SK-N-MC (cell line): ENCODE measurements around the gene RAB12.

ENCODE experiments used
- DNase-seq: peaks from one replicate; pipeline ENCODE4 v3.0.0-alpha.2; 2011; ENCODE audit warnings: low read depth, low spot score
- H3K27ac ChIP-seq: fragments of 200-600 bp; sonication (generic); 2 replicates; pipeline ENCODE4 v1.5.1; 2016; ENCODE audit warnings: mixed run types
- H3K36me3 ChIP-seq: fragments of 200-600 bp; sonication (generic); 2 replicates; pipeline ENCODE4 v1.6.1; 2017; ENCODE audit warnings: antibody characterized with exemption, low read length, mixed read lengths; ENCODE audit not compliant: insufficient read depth
- H3K4me3 ChIP-seq: fragments of 200-600 bp; sonication (generic); 2 replicates; pipeline ENCODE4 v1.5.1; 2016
- H3K9ac ChIP-seq: fragments of 200-600 bp; sonication (generic); 2 replicates; pipeline ENCODE4 v1.8.0; 2017; ENCODE audit warnings: mixed run types, mixed read lengths; ENCODE audit not compliant: insufficient read length
- H3K9me3 ChIP-seq: fragments of 200-600 bp; sonication (generic); 2 replicates; pipeline ENCODE4 v1.6.1; 2017; ENCODE audit warnings: low read depth, mild to moderate bottlenecking, antibody characterized with exemption, low read length, moderate library complexity, mixed read lengths
- EZH2 ChIP-seq: fragments of 200-600 bp; sonication (generic); IDR thresholded peaks from one replicate; pipeline ENCODE4 v1.6.1; 2017; ENCODE audit warnings: antibody characterized with exemption
- FOXP2 ChIP-seq: optimal IDR thresholded peaks from 2 replicates; pipeline ENCODE3; 2011; ENCODE audit warnings: mild to moderate bottlenecking, moderate library complexity; ENCODE audit not compliant: insufficient read depth; ENCODE audit errors: extremely low read length, control extremely low read depth
- POLR2AphosphoS5 ChIP-seq: IDR thresholded peaks from 2 replicates; pipeline ENCODE4 v1.6.1; 2012; ENCODE audit warnings: mild to moderate bottlenecking, low read depth, low read length, borderline replicate concordance

RAB12 gene

DNA sequence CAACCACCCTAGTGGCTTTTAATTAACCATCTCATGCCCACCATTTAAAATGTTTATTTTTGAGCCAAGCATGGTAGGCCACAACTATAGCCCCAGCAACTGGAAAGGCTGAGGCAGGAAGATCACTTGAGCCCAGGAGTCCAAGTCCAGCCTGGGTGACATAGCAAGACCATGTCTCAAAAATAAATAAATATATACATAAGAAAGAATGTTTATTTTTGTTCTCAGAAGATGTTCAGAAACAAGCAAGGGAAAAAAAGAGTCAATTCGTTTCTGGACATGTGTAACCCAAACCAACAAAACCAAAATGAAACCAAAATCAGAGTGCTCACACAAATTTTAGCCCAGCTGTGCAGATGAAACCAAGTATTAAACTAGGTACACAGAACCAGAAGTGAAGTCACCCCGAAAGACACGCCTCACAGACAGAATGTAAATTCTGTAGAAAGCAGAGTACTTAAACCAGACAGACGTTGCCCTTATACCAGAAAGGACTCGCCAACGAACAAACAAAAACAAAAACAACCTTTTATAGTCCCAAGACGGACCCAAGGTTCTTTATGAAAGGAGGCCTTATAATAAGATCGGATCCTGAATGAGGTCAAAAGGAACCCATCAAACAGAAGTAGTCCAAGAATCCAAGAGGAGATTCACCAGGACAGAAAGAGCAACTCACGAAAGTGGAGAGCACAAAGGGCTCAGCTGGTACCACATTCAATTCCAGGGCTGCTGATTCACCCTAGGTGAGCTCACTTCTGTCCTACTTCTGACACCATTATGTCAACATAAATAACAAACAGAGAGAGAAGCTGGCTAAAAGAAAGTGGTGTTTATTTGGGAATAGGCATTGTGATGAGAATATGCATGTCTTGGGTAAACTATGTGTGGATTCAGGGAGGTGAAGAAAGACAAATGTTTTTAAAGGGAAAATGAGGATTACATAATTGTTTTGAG lies 64.3 kb downstream of the RAB12 start:
- no peaks in the 10 kb centered on the region for H3K9me3 ChIP-seq
- no peak for DNase-seq
- TF ChIP-seq FOXP2, result no peak
- no peak for TF ChIP-seq EZH2
- TF ChIP-seq POLR2AphosphoS5, result no peak
- no peak overlapping the region for H3K9ac ChIP-seq
- no peak overlapping the region for H3K4me3 ChIP-seq
- H3K36me3 ChIP-seq, result no peaks in the 10 kb centered on the region
- no peak overlapping the region for H3K27ac ChIP-seq

DNA sequence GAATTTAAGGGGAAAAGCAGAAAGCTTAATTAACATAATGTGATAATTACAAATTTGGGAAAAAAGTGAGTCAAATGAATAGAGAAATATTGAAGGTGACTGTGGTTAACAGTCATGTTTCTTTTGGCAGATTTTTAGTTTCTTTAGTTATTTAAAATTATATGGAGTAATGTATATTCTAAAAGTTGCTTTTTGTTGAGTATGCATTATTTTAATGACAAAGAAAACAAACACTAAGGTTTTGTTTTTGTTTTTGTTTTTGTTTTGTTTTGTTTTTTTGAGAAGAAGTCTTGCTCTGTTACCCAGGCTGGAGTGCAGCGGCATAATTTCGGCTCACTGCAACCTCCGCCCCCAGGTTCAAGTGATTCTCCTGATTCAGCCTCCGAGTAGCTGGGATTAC lies 65.8 kb downstream of the RAB12 start:
- no peak for DNase-seq
- no peak overlapping the region for H3K9ac ChIP-seq
- H3K27ac ChIP-seq, result no peak overlapping the region
- H3K9me3 ChIP-seq, result no peaks in the 10 kb centered on the region
- no peak for TF ChIP-seq EZH2
- TF ChIP-seq POLR2AphosphoS5, result no peak
- no peak for TF ChIP-seq FOXP2
- no peak overlapping the region for H3K4me3 ChIP-seq
- no peaks in the 10 kb centered on the region for H3K36me3 ChIP-seq

DNA sequence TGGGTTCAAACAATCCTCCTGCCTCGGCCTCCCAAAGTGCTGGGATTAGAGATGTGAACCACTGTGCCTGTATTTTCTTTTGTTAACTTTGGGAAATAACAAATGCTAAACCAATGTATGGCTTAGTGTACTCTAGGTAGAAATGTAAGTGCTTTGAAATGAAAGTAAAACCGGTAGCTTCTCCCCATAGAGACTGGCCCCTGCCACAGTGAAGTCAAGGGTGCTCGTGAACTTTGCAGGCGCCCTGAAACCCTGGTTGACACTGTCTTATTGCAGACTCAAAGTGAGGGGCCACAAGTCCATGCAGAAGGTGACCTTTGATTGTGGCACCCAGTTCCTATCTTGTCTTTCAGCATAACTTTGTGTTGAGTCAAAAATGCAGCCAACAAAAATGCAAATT lies 72.0 kb downstream of the RAB12 start:
- no peak overlapping the region for H3K27ac ChIP-seq
- DNase-seq, result no peak
- no peaks in the 10 kb centered on the region for H3K36me3 ChIP-seq
- H3K9me3 ChIP-seq, result no peaks in the 10 kb centered on the region
- no peak overlapping the region for H3K9ac ChIP-seq
- H3K4me3 ChIP-seq, result no peak overlapping the region
- TF ChIP-seq EZH2 (no peak), FOXP2 (no peak), POLR2AphosphoS5 (no peak)

DNA sequence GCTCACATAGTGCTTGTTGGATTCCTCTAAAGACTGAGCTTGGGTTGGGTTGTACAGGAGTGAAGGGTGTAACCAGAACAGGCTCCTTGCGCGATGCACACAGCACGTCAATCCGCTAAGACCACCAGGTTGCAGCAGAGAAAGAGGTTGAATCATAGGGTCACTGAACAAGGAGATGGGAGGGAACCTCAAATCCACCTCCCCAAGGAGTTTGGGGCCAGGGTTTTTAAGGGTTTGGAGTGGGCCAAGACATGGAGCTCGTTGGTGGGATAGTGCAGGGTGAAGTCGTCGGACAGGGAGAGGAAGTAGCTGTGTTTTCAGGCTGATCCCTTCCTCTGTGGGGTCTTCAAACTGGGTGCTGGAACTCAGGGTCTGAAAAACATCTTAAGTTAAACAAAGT lies 75.3 kb downstream of the RAB12 start:
- Histone ChIP-seq H3K9ac (no peak overlapping the region), H3K36me3 (no peaks in the 10 kb centered on the region), H3K27ac (no peak overlapping the region), H3K9me3 (no peaks in the 10 kb centered on the region), H3K4me3 (no peak overlapping the region)
- no peak for DNase-seq
- TF ChIP-seq POLR2AphosphoS5 (no peak), FOXP2 (no peak), EZH2 (no peak)

DNA sequence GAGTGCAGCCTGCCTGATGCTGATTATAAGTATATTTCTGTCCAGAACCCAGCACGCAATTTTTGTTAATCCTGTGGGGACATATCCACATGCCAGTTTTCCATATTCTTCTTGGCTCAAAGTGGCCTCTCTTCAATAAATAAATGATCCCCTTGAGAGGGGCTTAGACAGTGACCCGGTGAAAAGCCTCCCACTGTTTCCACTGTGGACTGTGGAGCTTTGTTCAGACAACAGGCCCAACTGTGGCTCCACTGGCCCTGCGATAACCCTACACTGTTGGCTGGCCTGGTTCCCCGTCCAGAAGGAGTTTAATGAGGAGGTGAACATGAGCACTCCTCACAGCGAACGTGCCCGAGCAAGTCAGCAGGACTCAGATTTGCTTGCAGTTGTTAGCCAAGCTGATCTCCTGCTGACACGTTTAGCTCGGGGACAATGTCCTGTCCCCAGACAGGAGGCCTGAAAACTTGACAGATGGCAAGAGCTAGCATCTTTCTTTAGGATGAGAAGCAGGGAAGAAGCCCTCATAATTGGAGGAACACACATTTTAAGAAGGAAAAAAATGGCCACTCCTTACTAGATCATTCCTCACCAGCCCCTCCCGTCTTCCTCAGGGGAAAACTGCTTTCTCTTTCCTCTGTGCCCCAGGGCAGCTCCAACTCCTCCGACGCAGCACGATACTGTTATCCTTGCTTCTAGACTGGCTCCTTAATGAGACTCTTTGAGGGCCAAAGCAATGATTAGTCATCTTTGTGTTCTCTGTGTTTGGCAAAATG lies 76.1 kb downstream of the RAB12 start:
- Histone ChIP-seq H3K9ac (no peak overlapping the region), H3K27ac (peak overlapping the region; percentile 76), H3K9me3 (no peaks in the 10 kb centered on the region), H3K4me3 (peak overlapping the region; percentile 42; the same call in 1 of the 2 replicates), H3K36me3 (no peaks in the 10 kb centered on the region)
- no peak for TF ChIP-seq EZH2
- TF ChIP-seq POLR2AphosphoS5, result no peak
- TF ChIP-seq FOXP2, result no peak
- peak; percentile 73 for DNase-seq

DNA sequence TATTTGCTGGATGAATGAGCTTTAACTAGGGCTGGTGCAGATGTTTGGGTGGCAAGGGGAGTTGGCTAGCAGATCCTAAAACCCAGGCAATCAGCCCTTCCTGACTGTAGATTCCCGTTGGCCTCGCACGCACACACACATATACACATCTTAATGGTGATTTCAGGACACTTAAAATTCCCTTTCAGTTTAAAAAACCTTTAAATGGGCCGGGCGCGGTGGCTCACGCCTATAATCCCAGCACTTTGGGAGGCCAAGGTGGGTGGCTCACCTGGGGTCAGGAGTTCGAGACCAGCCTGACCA lies 76.6 kb downstream of the RAB12 start:
- TF ChIP-seq EZH2 (no peak), POLR2AphosphoS5 (no peak), FOXP2 (no peak)

DNA sequence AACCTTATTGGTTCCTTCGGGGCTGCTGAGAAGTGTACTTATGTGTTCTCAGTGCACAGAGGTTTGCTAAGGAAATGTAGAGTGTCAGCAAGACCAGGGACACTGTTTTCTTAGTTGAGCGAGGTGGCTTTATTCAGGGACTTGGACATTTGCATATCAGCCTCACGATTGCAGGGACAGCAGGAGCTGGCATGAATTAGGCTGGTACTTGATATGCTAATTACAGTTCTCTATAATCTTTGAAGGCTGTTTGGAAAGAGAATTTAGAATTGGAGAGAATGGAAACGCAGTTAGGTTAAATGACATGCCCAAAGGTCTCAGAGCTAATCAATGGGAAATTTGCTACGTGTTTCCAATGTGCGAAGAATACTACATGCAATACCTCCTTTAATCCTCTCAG lies 77.4 kb downstream of the RAB12 start:
- no peak for DNase-seq
- Histone ChIP-seq H3K4me3 (no peak overlapping the region), H3K27ac (no peak overlapping the region), H3K9ac (no peak overlapping the region), H3K36me3 (no peaks in the 10 kb centered on the region), H3K9me3 (no peaks in the 10 kb centered on the region)
- TF ChIP-seq FOXP2 (no peak), POLR2AphosphoS5 (no peak), EZH2 (no peak)

More for the DNA sequence above, 76.6 kb downstream of the RAB12 start:
- Histone ChIP-seq H3K9me3 (no peaks in the 10 kb centered on the region), H3K36me3 (no peaks in the 10 kb centered on the region), H3K4me3 (peak overlapping the region; percentile 42; the same call in 1 of the 2 replicates), H3K27ac (peak overlapping the region; percentile 76), H3K9ac (no peak overlapping the region)
- no peak for DNase-seq

DNA sequence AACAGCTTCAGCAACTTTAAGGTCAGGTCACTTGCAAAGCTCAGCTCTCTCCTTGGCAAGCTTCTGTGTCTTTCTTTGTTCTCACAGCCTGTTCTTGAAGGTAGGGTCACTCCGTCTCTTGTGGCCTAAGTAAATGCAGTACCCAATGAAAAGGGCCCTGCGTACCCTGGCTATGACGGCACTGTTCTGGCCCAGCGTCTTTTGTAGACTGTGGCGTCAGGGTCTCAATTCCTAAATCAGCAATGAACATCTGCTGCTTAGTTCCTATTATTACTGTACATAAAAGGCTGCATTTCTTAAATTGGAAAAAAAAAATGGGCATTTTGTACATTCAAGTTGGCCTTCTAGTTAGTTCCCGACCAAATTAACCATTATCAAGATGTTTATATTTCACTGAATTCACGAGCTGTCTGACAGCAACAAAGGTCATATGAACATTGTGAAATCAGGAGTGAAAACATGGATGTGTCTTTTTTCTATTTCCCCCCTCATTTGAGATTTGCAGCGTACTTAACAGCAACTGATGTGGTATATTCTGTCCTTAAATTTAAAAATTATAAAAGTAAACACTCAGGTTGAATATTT lies 79.1 kb downstream of the RAB12 start:
- DNase-seq, result no peak
- Histone ChIP-seq H3K9ac (no peak overlapping the region), H3K27ac (no peak overlapping the region), H3K4me3 (no peak overlapping the region), H3K36me3 (no peaks in the 10 kb centered on the region), H3K9me3 (no peaks in the 10 kb centered on the region)
- TF ChIP-seq FOXP2, result no peak
- no peak for TF ChIP-seq EZH2
- no peak for TF ChIP-seq POLR2AphosphoS5
